Kidney (tissue), 14 donors: ENCODE data around the gene CHD6. TPM values are rescaled to one million over a fixed set of nuclear protein-coding genes. Genes with fewer than 3 reads are reported as not detected.

Experiments used
- DNase-seq, 5 donors: peaks; one replicate each; pipeline ENCODE4 v3.0.0-alpha.2; 2013 to 2020
- FAIRE-seq: peaks from 2 replicates; lab custom pipeline; 2012; peaks lifted over from hg19 to GRCh38; lab: Jason Lieb, UNC
- H3K27ac ChIP-seq, 2 donors: one replicate each; pipeline ENCODE4 v1.7.0; 2013; ENCODE audit warnings: low read depth in 2 of 2, low read length in 2 of 2, inconsistent platforms in 1 of 2
- H3K27me3 ChIP-seq: one replicate; pipeline ENCODE4 v1.7.1; 2013; ENCODE audit warnings: low read length, inconsistent platforms; ENCODE audit not compliant: control insufficient read depth, insufficient read depth
- H3K36me3 ChIP-seq, 3 donors: one replicate each; pipeline versions ENCODE4 v1.7.0 to v1.7.1; 2013; ENCODE audit warnings: low read length in 3 of 3, control low read depth in 1 of 3, inconsistent platforms in 1 of 3; ENCODE audit not compliant: insufficient read depth in 3 of 3, control insufficient read depth in 2 of 3
- H3K4me1 ChIP-seq, 3 donors: one replicate each; pipeline versions ENCODE4 v1.7.0 to v1.7.1; 2013; ENCODE audit warnings: low read length in 3 of 3, inconsistent platforms in 1 of 3, low read depth in 1 of 3; ENCODE audit not compliant: control insufficient read depth in 2 of 3, insufficient read depth in 2 of 3
- H3K4me3 ChIP-seq, 3 donors: one replicate each; pipeline versions ENCODE4 v1.7.0 to v1.8.1; 2013; ENCODE audit warnings: low read length in 3 of 3, control low read depth in 1 of 3, inconsistent platforms in 1 of 3
- H3K9ac ChIP-seq, 3 donors: one replicate each; pipeline versions ENCODE4 v1.7.0 to v1.7.1; 2013; ENCODE audit warnings: low read length in 3 of 3, control low read depth in 1 of 3, inconsistent platforms in 1 of 3
- H3K9me3 ChIP-seq, 3 donors: one replicate each; pipeline versions ENCODE4 v1.7.0 to v1.7.1; 2013; ENCODE audit warnings: low read length in 3 of 3, control low read depth in 1 of 3, inconsistent platforms in 1 of 3; ENCODE audit not compliant: control insufficient read depth in 2 of 3, insufficient read depth in 1 of 3
- CTCF ChIP-seq: IDR thresholded peaks from 3 replicates; pipeline ENCODE4 v1.5.1; 2012; ENCODE audit warnings: mild to moderate bottlenecking, moderate library complexity, borderline replicate concordance; ENCODE audit not compliant: insufficient read depth; ENCODE audit errors: extremely low read depth
- intact Hi-C: fragments of 100-400 bp; cut with DNase I; formaldehyde crosslinking; loops from one replicate; pipeline ENCODE4 v1.11.1; 2022
- polyA plus RNA-seq: library from polyadenylated mRNA; stranded (reverse); fragments of 350-450 nt; fragmentation: Illumina TruSeq; extraction: RNeasy Lipid Tissue Mini Kit (QIAGEN cat#74804); gene quantifications from one replicate; pipeline ENCODE4 v1.2.3, GENCODE V29; 2014; ENCODE audit warnings: low read depth, low replicate concordance; ENCODE audit not compliant: insufficient read depth
- total RNA-seq: library from RNA; stranded (reverse); fragmentation: NEBNext Ultra II Directional; extraction: Animal tissue kit (Norgen Biotek cat#: 25700); gene quantifications from one replicate; pipeline ENCODE4 v1.2.1, GENCODE V29; 2021
- donor health status: control.
- donor health status: control.
- donor health status: control.
- donor health status: control.
- donor health status: control.
- donor health status: DM: yes; HTN: yes; CAD: no.
- donor health status: Normal renal cell carcinoma (clear cell type).

Gene CHD6
- total and polyA plus RNA-seq, 2 donors from 2014 or later = 4.5 to 53.5 TPM

- no peak for TF ChIP-seq CTCF
- H3K36me3 ChIP-seq = no peaks in the 10 kb centered on the region
- FAIRE-seq (no peak), DNase-seq (no peak)
- H3K27ac ChIP-seq = no peak overlapping the region
- H3K27me3 ChIP-seq = no peaks in the 10 kb centered on the region
- no peak overlapping the region for H3K9ac ChIP-seq
- H3K4me1 ChIP-seq = peaks cover 0 to 5% (median 0%) of the 10 kb centered on the region in 3 donors
- no peaks in the 10 kb centered on the region for H3K9me3 ChIP-seq
- H3K4me3 ChIP-seq = no peak overlapping the region
- intact Hi-C loops = no loop called here
Observed at GRCh38 chr20:41395667-41396664, 222.2 kb downstream of the CHD6 start.

- Histone ChIP-seq H3K4me1 (peaks cover 0 to 5% (median 0%) of the 10 kb centered on the region in 3 donors), H3K27ac (no peak overlapping the region), H3K9me3 (no peaks in the 10 kb centered on the region), H3K9ac (no peak overlapping the region), H3K27me3 (no peaks in the 10 kb centered on the region), H3K4me3 (no peak overlapping the region), H3K36me3 (no peaks in the 10 kb centered on the region)
- FAIRE-seq (no peak), DNase-seq (no peak)
- TF ChIP-seq CTCF = no peak
- intact Hi-C loops = no loop called here
Observed at GRCh38 chr20:41394931-41395666, 223.1 kb downstream of the CHD6 start.

GRCh38 chr20:41394081-41394480, 224.1 kb downstream of the CHD6 start:
- Histone ChIP-seq H3K4me1 (peaks cover 0 to 5% (median 0%) of the 10 kb centered on the region in 3 donors), H3K27me3 (no peaks in the 10 kb centered on the region), H3K9me3 (no peaks in the 10 kb centered on the region), H3K27ac (no peak overlapping the region), H3K9ac (no peak overlapping the region), H3K4me3 (no peak overlapping the region), H3K36me3 (no peaks in the 10 kb centered on the region)
- intact Hi-C loops = no loop called here
- FAIRE-seq (no peak), DNase-seq (no peak)
- no peak for TF ChIP-seq CTCF
